Body of pancreas (tissue), 4 donors: ENCODE measurements around the gene PCBP2.

Source experiments
- CTCF ChIP-seq, 7 experiments: fragments of 450-650 bp in 4 of 7; fragments of 200-600 bp in 3 of 7; sonication (generic) in 3 of 7; IDR thresholded peaks; one replicate each; pipeline ENCODE4 v1.5.1; 2016 to 2019; ENCODE audit warnings: antibody characterized with exemption in 7 of 7
- POLR2A ChIP-seq, 3 donors: fragments of 450-650 bp; IDR thresholded peaks; one replicate each; pipeline ENCODE4 v1.6.1; 2016; ENCODE audit warnings: antibody characterized with exemption in 3 of 3, mild to moderate bottlenecking in 2 of 3

- TF ChIP-seq CTCF (IDR thresholded peaks at IDR 0.05) (no peak), POLR2A (IDR thresholded peaks at IDR 0.05) (no peak)
Measured at GRCh38 chr12:53459097-53459496, 7.2 kb downstream of the PCBP2 start.
